GM21447 (cell line): ENCODE results near the gene SGMS1.
"Not testable (repeated sequence)": the region's sequence is repeated elsewhere in the genome, so short reads cannot be mapped to it uniquely, and the experiment has no call there.

ENCODE experiments used
- ATAC-seq: cut with Tn5 transposase; IDR thresholded peaks from one replicate; pipeline ENCODE4 v1.9.1; 2021; ENCODE audit not compliant: unreplicated experiment

The SGMS1 gene

DNA sequence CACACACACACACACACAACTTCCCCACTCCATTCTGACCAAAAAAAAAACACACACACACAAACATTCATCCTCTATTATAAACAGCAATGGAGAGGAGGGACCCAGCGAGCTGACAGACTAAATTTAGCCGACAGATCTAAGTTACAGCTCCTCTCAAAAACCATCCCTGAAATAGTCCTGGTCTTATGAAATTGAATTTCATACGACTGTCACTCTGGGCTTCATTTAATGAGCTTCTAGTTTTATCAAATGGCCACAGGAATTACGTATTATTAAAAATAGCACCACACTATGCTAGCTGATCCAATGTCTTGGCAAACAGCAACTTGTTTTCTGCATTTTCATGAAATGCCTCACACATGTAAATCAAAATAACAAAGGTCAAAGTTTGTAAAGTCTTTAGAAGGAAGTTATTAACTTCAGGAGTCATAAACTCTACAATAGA, 241.2 kb downstream of the SGMS1 start:
- ATAC-seq: no peak

DNA sequence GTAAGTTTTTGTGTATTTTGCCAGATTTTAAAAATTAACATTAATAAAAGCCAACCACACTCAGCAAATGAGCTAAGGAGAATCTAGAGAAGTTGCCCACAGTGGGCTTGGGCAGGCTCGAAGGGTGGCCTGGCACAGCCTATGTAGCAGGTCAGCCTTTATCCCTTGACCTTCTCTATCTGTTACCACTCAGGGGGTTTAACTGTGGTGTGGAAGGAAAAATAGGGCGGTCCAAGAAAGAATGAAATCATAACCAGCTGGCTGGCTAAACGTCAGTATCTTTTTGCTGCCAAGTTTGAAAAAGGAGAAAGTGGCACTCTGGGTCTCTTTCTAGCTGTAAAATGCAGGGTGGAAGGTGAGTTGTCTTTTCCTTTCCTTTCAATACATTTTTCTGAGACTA, 242.1 kb downstream of the SGMS1 start:
- no peak for ATAC-seq

GRCh38 chr10:50379616-50380015, 244.1 kb downstream of the SGMS1 start:
- no peak for ATAC-seq

DNA sequence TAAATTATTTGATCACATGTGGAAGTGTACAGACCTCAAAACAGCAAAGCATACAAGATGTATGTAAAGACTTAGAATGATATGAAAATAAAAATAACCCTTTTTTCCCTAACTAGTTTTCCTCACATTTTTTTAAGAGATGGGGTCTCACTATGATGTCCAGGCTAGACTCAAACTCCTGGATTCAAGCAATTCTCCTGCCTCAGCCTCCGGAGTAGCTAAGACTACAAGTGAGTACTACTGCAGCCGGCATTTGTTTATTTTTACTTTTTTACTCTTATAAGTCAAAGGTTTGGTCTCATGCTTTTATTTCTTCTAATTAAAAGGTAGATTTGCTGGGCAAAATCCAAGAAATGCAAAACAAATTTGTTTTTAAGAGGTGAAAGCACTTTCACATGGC, 248.0 kb downstream of the SGMS1 start:
- no peak for ATAC-seq

- no peak for ATAC-seq
Measured at GRCh38 chr10:50375051-50375452, 248.7 kb downstream of the SGMS1 start.

DNA sequence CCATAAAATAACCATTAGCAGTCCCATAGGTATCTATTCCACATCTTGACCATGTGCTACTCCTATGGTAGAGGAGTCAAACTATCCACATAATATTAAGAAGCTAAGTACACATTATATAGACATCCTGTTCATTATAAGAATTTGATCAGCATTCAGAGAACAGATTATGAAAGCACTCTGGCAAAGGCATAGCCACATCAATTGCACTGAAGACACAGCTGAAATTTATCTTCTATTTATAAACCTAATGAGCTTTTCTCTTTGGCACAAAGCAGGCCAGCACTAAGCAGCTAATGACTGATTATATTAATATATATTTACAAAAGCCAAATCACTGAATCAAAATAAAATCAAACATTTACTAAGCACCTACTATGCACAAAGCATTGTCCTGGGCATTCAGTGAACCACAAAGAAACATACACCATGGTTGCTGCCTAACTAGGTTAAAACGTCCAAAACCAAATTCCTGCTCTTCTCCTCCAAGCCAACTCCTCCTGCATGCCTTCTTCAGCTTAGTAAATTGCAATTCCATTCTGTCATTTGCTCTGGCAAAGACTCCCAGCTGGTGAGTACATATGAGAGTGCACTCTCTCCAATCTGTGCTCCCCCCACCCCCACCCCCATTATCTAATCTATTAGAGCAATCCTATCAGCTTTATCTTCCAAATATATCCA, 249.8 kb downstream of the SGMS1 start:
- ATAC-seq: no peak

DNA sequence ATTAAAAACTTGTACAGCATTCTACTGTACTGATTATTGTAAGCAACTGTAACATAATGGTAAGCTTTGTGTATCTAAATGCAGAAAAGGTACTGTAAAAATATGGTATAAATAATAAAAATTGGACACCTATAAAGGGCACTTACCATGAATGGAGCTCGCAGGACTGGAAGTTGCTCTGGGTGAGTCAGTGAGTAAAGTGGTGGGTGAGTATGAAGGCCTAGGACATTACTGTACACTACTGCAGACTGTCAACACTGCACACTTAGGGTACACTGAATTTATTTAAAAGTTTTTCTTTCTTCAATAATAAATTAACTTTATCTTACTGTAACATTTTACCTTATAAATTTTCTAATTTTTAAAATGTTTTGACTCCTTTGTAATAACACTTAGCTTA, 253.8 kb downstream of the SGMS1 start:
- ATAC-seq: no peak

DNA sequence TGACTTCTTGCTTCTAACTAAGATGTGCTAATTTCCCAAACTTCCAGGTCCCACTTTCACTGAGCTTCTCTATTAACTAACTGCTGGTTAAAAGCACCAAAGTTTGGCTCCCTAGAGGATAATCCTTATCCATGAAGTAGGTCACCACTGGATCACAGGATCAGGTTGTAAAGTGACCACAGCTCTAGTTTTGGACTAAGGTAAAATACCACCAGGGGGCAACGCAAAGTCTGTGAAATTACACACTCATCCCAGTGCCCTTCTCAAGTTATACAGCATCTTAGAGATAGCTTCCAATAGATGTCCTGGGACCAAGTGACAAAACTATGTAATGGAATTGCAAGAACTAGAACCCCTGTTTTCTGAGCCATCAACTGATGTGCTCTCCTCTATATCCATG, 256.0 kb downstream of the SGMS1 start:
- ATAC-seq: no peak

- not testable (repeated sequence) for ATAC-seq
Measured at GRCh38 chr10:50366421-50366820, 257.3 kb downstream of the SGMS1 start.

- not testable (repeated sequence) for ATAC-seq
Measured at GRCh38 chr10:50364730-50365129, 259.0 kb downstream of the SGMS1 start.

- peak; percentile 71 for ATAC-seq
Measured at GRCh38 chr10:50362547-50363125, 261.1 kb downstream of the SGMS1 start.

GRCh38 chr10:50361946-50362345, 261.8 kb downstream of the SGMS1 start:
- no peak for ATAC-seq

DNA sequence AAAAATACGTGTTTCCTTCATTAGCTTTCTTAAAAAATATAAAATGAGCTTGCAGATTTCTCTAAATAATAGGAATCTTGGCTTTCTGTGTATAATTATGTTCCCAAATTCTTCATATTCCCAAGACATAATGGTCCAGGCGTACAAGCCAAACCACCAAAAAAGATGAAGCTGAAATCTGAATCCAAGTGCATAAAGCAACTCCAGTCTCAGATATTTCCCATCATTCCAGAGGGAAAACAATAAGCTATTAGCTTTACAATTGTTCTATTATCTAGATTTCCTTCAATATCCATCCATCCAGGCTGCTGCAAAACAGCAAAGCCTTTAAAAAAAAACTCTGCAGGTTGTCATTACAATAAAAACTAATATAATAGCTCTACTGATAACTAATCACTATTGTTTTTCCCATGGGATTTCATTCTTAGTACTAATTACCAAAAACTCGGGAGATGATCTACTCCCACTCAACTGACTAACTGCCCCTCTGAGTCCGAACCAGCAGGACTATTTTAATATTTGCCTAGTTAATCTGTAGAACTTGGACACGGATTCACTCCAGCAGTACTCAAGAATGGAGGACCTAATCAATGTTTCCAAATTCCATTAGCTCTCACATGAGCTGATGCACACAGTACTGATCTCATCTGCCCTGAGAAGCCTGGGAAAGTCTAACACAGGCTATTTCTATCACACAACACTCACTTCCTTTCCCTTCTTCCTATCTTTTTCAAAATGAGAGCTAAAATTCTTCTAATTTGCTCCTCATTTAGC, 263.5 kb downstream of the SGMS1 start:
- ATAC-seq: no peak

- ATAC-seq: no peak
Measured at GRCh38 chr10:50358925-50359687, 264.6 kb downstream of the SGMS1 start.

DNA sequence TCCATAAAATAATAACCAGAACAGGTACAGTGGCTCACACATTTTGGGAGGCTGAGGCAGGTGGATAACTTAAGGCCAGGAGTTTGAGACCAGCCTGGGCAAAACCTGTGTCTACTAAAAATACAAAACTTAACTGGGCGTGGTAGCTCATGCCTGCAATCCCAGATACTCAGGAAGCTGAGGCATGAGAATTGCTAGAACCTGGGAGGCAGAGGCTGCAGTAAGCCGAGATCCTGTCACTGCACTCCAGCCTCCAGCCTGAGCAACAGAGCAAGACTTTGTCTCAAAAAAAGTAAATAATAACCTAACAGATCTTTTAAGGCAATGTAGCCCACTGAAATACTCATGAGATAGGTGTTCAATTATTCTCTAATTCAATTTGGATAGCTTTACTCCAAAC, 265.3 kb downstream of the SGMS1 start:
- ATAC-seq: no peak

- not testable (repeated sequence) for ATAC-seq
Measured at GRCh38 chr10:50356481-50356832, 267.3 kb downstream of the SGMS1 start.

GRCh38 chr10:50355693-50356480, 267.9 kb downstream of the SGMS1 start:
- not testable (repeated sequence) for ATAC-seq

DNA sequence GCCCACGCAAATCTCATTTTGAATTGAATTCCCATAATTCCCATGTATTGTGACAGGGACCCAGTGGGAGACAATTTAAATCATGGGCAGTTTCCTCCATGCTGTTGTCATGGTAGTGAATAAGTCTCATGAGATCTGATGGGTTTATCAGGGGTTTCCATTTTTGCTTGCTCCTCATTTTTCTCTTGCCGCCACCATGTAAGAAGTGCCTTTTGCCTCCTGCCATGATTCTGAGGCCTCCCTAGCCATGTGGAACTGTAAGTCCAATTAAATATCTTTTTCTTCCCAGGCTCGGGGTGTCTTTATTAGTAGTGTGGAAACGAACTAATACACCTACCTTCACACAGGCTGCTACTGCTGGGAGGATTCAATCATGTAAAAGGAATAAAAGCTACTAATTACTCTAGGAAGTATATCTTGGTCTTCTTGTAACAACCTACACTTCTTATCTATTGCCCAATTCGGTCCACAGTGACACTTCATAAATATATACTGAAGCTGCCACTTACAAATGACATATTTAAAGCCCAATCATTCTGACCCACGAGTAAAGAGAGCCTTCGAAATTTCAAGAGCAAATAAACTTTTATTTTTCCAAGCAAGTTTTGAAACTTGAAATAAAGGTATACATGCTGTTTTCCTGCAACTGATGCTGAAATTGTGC, 272.1 kb downstream of the SGMS1 start:
- ATAC-seq: no peak

- no peak for ATAC-seq
Measured at GRCh38 chr10:50350366-50350765, 273.4 kb downstream of the SGMS1 start.

DNA sequence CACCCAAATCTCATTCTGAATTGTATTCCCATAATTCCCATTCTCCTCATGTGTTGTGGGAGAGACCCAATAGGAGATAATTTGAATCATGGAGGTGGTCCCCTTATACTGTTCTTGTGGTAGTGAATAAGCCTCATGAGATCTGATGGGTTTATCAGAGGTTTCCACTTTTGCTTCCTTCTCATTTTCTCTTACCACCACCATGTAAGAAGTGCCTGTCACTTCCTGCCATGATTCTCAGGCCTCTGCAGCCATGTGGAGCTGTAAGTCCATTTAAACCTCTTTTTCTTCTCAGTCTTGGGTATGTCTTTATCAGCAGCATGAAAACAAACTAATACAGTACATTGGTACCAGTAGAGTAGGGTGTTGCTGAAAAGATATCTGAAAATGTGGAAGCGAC, 274.2 kb downstream of the SGMS1 start:
- no peak for ATAC-seq
